Ovary (tissue), 9 donors: ENCODE measurements around the gene BPIFB4. TPM values are rescaled to one million over a fixed set of nuclear protein-coding genes. Genes with fewer than 3 reads are reported as not detected.

Experiments
- DNase-seq, 5 donors: peaks; one replicate each; pipeline ENCODE4 v3.0.0-alpha.2; 2019 to 2020
- H3K27ac ChIP-seq, 2 donors: fragments of 200-600 bp; one replicate each; pipeline versions ENCODE4 v1.5.1 to v1.8.0; 2019 to 2022
- H3K27me3 ChIP-seq: fragments of 200-600 bp; one replicate; pipeline ENCODE4 v1.8.0; 2022
- H3K36me3 ChIP-seq: fragments of 200-600 bp; sonication (generic); one replicate; pipeline ENCODE4 v1.5.1; 2019
- H3K4me1 ChIP-seq: one replicate; pipeline ENCODE4 v1.8.1; 2013; ENCODE audit warnings: mild to moderate bottlenecking, moderate library complexity; ENCODE audit not compliant: insufficient read depth
- H3K4me3 ChIP-seq: fragments of 200-600 bp; sonication (generic); one replicate; pipeline ENCODE4 v1.5.1; 2017
- H3K9me3 ChIP-seq, 2 donors: fragments of 200-600 bp in 1 of 2; sonication (generic) in 1 of 2; one replicate each; pipeline versions ENCODE4 v1.5.1 to v1.8.1; 2013 to 2019; ENCODE audit warnings: mild to moderate bottlenecking in 1 of 2, moderate library complexity in 1 of 2
- EP300 ChIP-seq: sonication (generic); formaldehyde crosslinking; IDR thresholded peaks from one replicate; pipeline ENCODE4 v1.6.1; 2017; ENCODE audit warnings: antibody characterized with exemption
- POLR2A ChIP-seq: fragments of 450-650 bp; IDR thresholded peaks from one replicate; pipeline ENCODE4 v1.6.1; 2017; ENCODE audit warnings: antibody characterized with exemption, mild to moderate bottlenecking, moderate library complexity
- WGBS, 3 donors: extraction: QIAGEN DNeasy Blood & Tissue Kit in 1 of 3; methylation state at CpG; one replicate each; pipeline versions ENCODE4 v1.1.5 to v1.1.7; 2013 to 2017; 5-methylcytosine and 5-hydroxymethylcytosine counted together
- intact Hi-C, 4 donors: fragments of 100-400 bp; cut with DNase I; formaldehyde crosslinking; loops; one replicate each; pipeline versions ENCODE4 v1.11.0 to v1.15.1; 2022 to 2023
- polyA plus RNA-seq, 2 donors: library from polyadenylated mRNA; stranded (reverse); fragments of 200-250 nt in 1 of 2; fragments of 350-450 nt in 1 of 2; fragmentation: Illumina TruSeq in 1 of 2; extraction: RNeasy Lipid Tissue Mini Kit (QIAGEN cat#74804) in 1 of 2; gene quantifications; one replicate each; pipeline ENCODE4 v1.2.3, GENCODE V29; 2013 to 2014
- total RNA-seq, 7 donors: library from RNA; depleted of rRNA in 2 of 7; stranded (reverse); fragments of >200 nt in 2 of 7; fragmentation: NEBNext Ultra II Directional in 3 of 7; extraction: Animal tissue kit (Norgen Biotek cat#: 25700) in 3 of 7; gene quantifications; one replicate each; pipeline versions ENCODE4 v1.1.0 to v1.2.4, GENCODE V29; 2016 to 2023
- TF ChIP-seq, protein P1 (sequence below), 3 donors: fragments of 450-650 bp in 2 of 3; fragments of 200-600 bp in 1 of 3; IDR thresholded peaks; one replicate each; pipeline versions ENCODE4 v1.5.1 to v1.8.0; 2016 to 2022; ENCODE audit warnings: antibody characterized with exemption in 3 of 3, mild to moderate bottlenecking in 1 of 3
- donor health status: DM: no; HTN: no; CAD: no; lungs with moderate emphysema.
- donor health status: DM: no; HTN: no; CAD: no.
- donor health status: Bipolar disorder and iron deficiency.
- donor health status: DM: yes; HTN: yes; CAD: no.
- donor health status: DM: no; HTN: no; CAD: no.
- donor health status: DM: yes; HTN: yes; CAD: no.

Gene BPIFB4
- total and polyA plus RNA-seq, 9 donors = not detected

DNA sequence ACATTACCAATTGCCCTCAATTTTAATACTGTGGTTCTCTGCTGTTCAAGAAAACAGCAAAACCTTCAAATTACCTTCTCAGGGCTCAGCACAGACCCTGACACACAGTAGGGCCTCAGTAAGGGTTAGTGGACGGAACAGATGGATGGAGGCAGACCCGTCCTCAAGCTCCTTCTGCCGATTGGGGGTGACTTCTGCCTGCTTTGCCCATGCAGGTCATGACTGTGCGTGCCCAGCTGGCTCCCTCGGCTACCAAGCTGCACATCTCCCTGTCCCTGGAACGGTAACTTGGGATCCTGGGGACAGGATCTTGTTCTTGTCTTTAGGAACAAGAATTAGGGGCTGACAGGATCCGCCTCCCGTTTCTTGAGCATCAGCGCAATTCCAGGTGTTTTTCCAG, 9.8 kb upstream of the BPIFB4 start:
- intact Hi-C loops = loop anchor here in 1 of 4 donors (10.0 kb wide), 1 partner anchor 65 kb away; the partner anchor contains the start of genes BPIFB2 and SUN5

DNA sequence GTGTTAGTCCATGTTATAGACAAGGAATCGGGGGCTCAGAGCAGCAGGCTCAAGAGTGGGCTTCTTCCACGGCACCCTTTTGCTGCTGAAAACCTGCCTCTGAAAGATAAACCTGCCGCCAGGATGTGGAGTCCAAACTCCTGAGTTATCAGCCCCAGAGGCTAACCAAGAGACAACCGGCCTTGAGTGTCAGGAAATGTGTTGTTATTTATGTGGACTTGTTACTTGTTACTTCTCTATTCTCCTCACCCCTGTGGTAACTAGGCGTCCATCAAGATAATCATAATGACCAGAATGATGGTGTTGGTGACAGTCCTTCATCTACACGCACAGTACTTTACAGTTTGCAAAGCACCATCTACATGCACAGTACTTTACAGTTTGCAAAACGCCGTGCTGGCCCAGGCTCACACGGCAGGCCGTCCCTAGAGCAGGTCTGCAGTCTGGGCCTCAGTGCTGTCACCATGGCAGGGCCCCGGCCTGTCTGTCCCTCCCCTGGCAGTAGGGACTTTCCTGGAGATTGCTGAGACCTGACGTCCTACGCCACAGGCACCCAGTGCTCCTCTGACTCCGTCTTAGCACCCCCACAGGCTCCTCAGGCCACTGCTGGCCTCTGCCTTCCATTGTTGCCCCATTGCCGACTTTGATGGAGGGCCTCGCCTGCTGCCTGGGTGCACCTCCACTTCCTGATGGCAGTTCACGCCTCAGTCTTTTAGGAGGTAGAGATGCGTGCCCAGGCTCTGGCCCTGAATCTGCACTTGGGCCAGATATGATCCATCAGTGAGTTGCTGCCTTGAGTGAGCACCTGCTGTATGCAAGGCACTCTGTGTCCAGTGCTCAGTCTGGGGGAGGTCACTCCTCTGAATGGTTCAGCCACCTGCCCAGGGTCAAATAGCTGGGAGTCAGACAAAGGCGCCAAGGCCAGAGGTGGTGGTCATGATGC, 9.1 kb upstream of the BPIFB4 start:
- H3K27me3 ChIP-seq = no peaks in the 10 kb centered on the region
- H3K4me3 ChIP-seq = no peak overlapping the region
- no peak overlapping the region for H3K27ac ChIP-seq
- H3K9me3 ChIP-seq = no peaks in the 10 kb centered on the region
- DNase-seq = no peak
- TF ChIP-seq, protein P1, sequence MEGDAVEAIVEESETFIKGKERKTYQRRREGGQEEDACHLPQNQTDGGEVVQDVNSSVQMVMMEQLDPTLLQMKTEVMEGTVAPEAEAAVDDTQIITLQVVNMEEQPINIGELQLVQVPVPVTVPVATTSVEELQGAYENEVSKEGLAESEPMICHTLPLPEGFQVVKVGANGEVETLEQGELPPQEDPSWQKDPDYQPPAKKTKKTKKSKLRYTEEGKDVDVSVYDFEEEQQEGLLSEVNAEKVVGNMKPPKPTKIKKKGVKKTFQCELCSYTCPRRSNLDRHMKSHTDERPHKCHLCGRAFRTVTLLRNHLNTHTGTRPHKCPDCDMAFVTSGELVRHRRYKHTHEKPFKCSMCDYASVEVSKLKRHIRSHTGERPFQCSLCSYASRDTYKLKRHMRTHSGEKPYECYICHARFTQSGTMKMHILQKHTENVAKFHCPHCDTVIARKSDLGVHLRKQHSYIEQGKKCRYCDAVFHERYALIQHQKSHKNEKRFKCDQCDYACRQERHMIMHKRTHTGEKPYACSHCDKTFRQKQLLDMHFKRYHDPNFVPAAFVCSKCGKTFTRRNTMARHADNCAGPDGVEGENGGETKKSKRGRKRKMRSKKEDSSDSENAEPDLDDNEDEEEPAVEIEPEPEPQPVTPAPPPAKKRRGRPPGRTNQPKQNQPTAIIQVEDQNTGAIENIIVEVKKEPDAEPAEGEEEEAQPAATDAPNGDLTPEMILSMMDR (IDR thresholded peaks at IDR 0.05) = no peak
- TF ChIP-seq EP300 = no peak
- no peak for TF ChIP-seq POLR2A
- WGBS, 3 donors = 61 to 76% (median 65%) methylated on average over 19 of the region's 19 CpGs
- H3K4me1 ChIP-seq = no peaks in the 10 kb centered on the region
- no peaks in the 10 kb centered on the region for H3K36me3 ChIP-seq
- intact Hi-C loops = no loop called here

More for the DNA sequence above, 9.8 kb upstream of the BPIFB4 start:
- H3K4me1 ChIP-seq = no peaks in the 10 kb centered on the region
- TF ChIP-seq EP300 = no peak
- TF ChIP-seq POLR2A = no peak
- TF ChIP-seq, protein P1 (IDR thresholded peaks at IDR 0.05) = no peak
- 71 to 76% (median 75%) methylated on average over 9 of the region's 9 CpGs for WGBS, 3 donors
- no peaks in the 10 kb centered on the region for H3K27me3 ChIP-seq
- no peaks in the 10 kb centered on the region for H3K36me3 ChIP-seq
- H3K27ac ChIP-seq = no peak overlapping the region
- no peak for DNase-seq
- H3K9me3 ChIP-seq = no peaks in the 10 kb centered on the region
- no peak overlapping the region for H3K4me3 ChIP-seq

DNA sequence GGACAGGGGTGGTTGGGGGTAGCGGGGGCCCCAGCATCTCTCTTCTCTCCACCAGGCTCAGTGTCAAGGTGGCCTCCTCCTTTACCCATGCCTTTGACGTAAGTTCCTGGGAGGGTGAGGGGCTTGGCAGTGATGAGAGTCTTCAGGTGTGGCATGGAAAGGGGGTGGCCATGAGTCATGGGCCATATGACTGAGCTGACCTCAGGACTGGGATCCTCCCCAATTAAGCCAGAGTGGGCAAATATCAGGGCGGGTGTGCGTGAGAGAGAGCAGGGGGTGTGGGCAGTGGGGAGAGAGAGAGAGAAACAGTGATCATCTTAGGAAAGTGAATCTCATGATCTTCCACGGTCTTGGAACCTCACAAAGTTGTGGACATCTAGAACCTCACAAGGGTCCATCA, 8.2 kb upstream of the BPIFB4 start:
- Histone ChIP-seq H3K4me1 (no peaks in the 10 kb centered on the region), H3K36me3 (no peaks in the 10 kb centered on the region), H3K4me3 (no peak overlapping the region), H3K27me3 (no peaks in the 10 kb centered on the region), H3K9me3 (no peaks in the 10 kb centered on the region), H3K27ac (no peak overlapping the region)
- no peak for DNase-seq
- WGBS, 3 donors = 49 to 76% (median 67%) methylated on average over 5 of the region's 5 CpGs
- TF ChIP-seq POLR2A = no peak
- no peak for TF ChIP-seq EP300
- TF ChIP-seq, protein P1 (IDR thresholded peaks at IDR 0.05) = no peak
- intact Hi-C loops = no loop called here

DNA sequence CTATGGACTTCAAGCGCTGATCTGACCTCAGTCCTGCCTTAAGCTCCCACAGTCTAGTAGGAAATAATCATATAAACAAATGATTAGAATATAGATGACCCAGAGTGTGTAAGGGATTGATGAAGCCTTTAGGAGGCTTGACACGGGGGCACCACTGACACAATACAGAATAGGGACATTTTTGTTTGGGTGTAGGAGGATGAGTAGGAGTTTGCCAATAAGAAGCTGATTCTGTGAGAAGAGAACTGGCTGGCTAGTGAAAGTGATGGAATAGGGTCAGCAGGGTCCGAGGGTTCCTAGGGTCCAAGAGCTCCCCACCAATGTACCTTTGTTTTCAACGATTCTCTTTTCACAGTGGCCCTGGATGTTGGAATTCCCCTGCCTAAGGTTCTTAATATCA, 7.1 kb upstream of the BPIFB4 start:
- Histone ChIP-seq H3K36me3 (no peaks in the 10 kb centered on the region), H3K9me3 (no peaks in the 10 kb centered on the region), H3K4me3 (no peak overlapping the region), H3K27me3 (no peaks in the 10 kb centered on the region), H3K4me1 (no peaks in the 10 kb centered on the region), H3K27ac (no peak overlapping the region)
- no peak for DNase-seq
- 83 to 85% (median 83%) methylated on average over 4 of the region's 4 CpGs for WGBS, 3 donors
- intact Hi-C loops = no loop called here
- TF ChIP-seq, protein P1 (IDR thresholded peaks at IDR 0.05) = no peak
- TF ChIP-seq POLR2A = no peak
